Breast epithelium (tissue), 4 donors: ENCODE measurements around the gene LZIC. TPM values are rescaled to one million over a fixed set of nuclear protein-coding genes. Genes with fewer than 3 reads are reported as not detected.

ENCODE experiments used
- DNase-seq, 2 donors: peaks; one replicate each; pipeline ENCODE4 v3.0.0-alpha.2; 2019; ENCODE audit warnings: low spot score in 2 of 2
- H3K27ac ChIP-seq, 2 donors: fragments of 200-600 bp; sonication (generic) in 1 of 2; one replicate each; pipeline ENCODE4 v1.5.1; 2016 to 2019; ENCODE audit warnings: mild to moderate bottlenecking in 1 of 2
- H3K27me3 ChIP-seq, 2 donors: fragments of 200-600 bp; sonication (generic) in 1 of 2; one replicate each; pipeline versions ENCODE4 v1.5.1 to v1.6.0; 2017 to 2019; ENCODE audit warnings: control low read depth in 1 of 2, mild to moderate bottlenecking in 1 of 2
- H3K36me3 ChIP-seq: fragments of 200-600 bp; one replicate; pipeline ENCODE4 v1.5.1; 2019
- H3K4me1 ChIP-seq, 2 donors: fragments of 200-600 bp; sonication (generic); one replicate each; pipeline ENCODE4 v1.5.1; 2016 to 2019; ENCODE audit warnings: control low read depth in 1 of 2
- H3K4me3 ChIP-seq, 3 donors: fragments of 200-600 bp; sonication (generic); 1 replicate in 2 of 3; 2 replicates in 1 of 3; pipeline ENCODE4 v1.5.1; 2016 to 2019; ENCODE audit warnings: mild to moderate bottlenecking in 3 of 3, moderate library complexity in 2 of 3
- H3K9me3 ChIP-seq, 2 donors: fragments of 200-600 bp; sonication (generic) in 1 of 2; one replicate each; pipeline ENCODE4 v1.5.1; 2016 to 2019; ENCODE audit warnings: control low read depth in 1 of 2
- CTCF ChIP-seq, 3 donors: fragments of 450-650 bp; IDR thresholded peaks; one replicate each; pipeline ENCODE4 v1.5.1; 2016 to 2017; ENCODE audit warnings: antibody characterized with exemption in 3 of 3, mild to moderate bottlenecking in 3 of 3, moderate library complexity in 3 of 3
- POLR2A ChIP-seq: fragments of 450-650 bp; IDR thresholded peaks from one replicate; pipeline ENCODE4 v1.6.1; 2016; ENCODE audit warnings: antibody characterized with exemption, mild to moderate bottlenecking, moderate library complexity
- POLR2AphosphoS5 ChIP-seq, 3 donors: sonication (generic); formaldehyde crosslinking; IDR thresholded peaks; one replicate each; pipeline ENCODE4 v1.6.1; 2017; ENCODE audit warnings: antibody characterized with exemption in 3 of 3
- intact Hi-C: fragments of 100-400 bp; cut with DNase I; formaldehyde crosslinking; loops from one replicate; pipeline ENCODE4 v1.15.1; 2023; ENCODE audit warnings: low total_unique reads
- total RNA-seq, 3 donors: library from RNA; depleted of rRNA; stranded (reverse); fragments of >200 nt; gene quantifications; one replicate each; pipeline ENCODE4 v1.1.0, GENCODE V29; 2016

The LZIC gene
- total RNA-seq, 3 donors from 2014 or later: 22.3 to 29.3 (median 23.7) TPM

DNA sequence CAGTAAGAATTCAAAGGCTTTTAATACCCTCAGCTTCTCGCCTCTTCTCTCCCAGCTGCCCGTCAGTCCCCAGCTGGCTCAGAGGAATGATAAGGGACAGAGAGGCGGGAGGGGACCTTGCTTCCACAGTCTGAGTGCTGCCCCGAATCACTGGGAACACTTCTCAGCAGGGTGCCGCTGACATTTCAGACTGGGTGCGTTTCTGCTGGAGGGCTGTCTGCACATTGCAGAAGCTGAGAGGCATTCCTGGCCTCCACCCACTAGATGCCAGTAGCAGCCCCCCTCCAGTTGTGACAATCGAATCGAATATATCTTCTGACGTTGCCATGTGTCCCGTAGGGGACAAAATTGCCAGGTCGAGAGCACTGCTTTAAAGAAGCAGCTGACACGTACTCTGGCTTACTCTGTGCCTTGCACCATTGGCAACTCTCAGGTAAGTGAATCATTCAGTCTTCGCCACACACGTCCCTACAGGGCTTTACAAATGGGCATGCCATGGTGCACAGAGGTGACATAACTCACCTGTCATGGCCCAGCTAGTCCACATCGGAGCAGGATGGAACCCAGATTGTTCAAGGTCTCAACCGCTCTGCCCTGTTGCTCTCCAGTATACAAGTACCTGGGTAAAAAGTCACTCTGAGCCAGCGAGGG is 57.0 kb downstream of the LZIC start:
- Histone ChIP-seq H3K27ac (no peak overlapping the region), H3K9me3 (no peaks in the 10 kb centered on the region), H3K4me1 (peaks cover 5 to 8% of the 10 kb centered on the region in 2 donors), H3K27me3 (no peaks in the 10 kb centered on the region), H3K36me3 (no peaks in the 10 kb centered on the region), H3K4me3 (no peak overlapping the region)
- DNase-seq: no peak
- TF ChIP-seq POLR2AphosphoS5 (IDR thresholded peaks at IDR 0.05) (no peak), POLR2A (no peak), CTCF (IDR thresholded peaks at IDR 0.05) (no peak)
- intact Hi-C loops: no loop called here

GRCh38 chr1:9884805-9885204 is 58.4 kb downstream of the LZIC start:
- no peak for DNase-seq
- no peaks in the 10 kb centered on the region for H3K27me3 ChIP-seq
- H3K4me3 ChIP-seq: no peak overlapping the region
- TF ChIP-seq CTCF (IDR thresholded peaks at IDR 0.05) (no peak), POLR2A (no peak), POLR2AphosphoS5 (IDR thresholded peaks at IDR 0.05) (no peak)
- H3K27ac ChIP-seq: no peak overlapping the region
- H3K36me3 ChIP-seq: no peaks in the 10 kb centered on the region
- peaks cover 0 to 5% of the 10 kb centered on the region in 2 donors for H3K4me1 ChIP-seq
- H3K9me3 ChIP-seq: no peaks in the 10 kb centered on the region
- intact Hi-C loops: loop anchor here (2.0 kb wide), 1 partner anchor 34 kb away; no protein-coding TSS in a partner anchor

GRCh38 chr1:9883585-9884449 is 59.4 kb downstream of the LZIC start:
- H3K9me3 ChIP-seq: no peaks in the 10 kb centered on the region
- DNase-seq: no peak
- H3K27me3 ChIP-seq: no peaks in the 10 kb centered on the region
- no peaks in the 10 kb centered on the region for H3K36me3 ChIP-seq
- H3K27ac ChIP-seq: peak overlapping the region in 1 of 2 donors; percentile 25
- no peak overlapping the region for H3K4me3 ChIP-seq
- no peaks in the 10 kb centered on the region for H3K4me1 ChIP-seq
- TF ChIP-seq POLR2AphosphoS5 (IDR thresholded peaks at IDR 0.05): no peak
- TF ChIP-seq POLR2A: no peak
- no peak for TF ChIP-seq CTCF (IDR thresholded peaks at IDR 0.05)
- intact Hi-C loops: loop anchor here (2.0 kb wide), 1 partner anchor 35 kb away; no protein-coding TSS in a partner anchor

DNA sequence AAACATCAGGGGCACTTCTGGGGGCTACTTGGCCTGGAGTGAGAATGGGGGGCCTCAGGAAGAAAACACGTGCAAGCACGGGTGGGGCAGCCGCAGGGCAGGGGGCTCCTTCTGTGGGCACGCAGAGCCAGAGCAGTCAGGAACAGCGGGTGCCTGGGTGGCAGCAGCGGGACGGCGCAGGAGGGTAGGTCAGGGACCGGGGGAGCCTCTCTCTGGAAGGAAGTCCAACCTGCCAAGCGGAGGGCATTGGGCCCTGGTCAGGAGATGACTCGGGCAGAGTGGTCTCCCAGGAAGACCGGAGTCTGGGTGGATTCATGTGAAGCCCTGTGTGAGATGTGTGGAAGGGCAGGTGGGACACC is 60.3 kb downstream of the LZIC start:
- intact Hi-C loops: no loop called here
- Histone ChIP-seq H3K4me1 (no peaks in the 10 kb centered on the region), H3K27ac (peak overlapping the region in 1 of 2 donors; percentile 12), H3K36me3 (no peaks in the 10 kb centered on the region), H3K9me3 (no peaks in the 10 kb centered on the region), H3K4me3 (no peak overlapping the region), H3K27me3 (no peaks in the 10 kb centered on the region)
- DNase-seq: no peak
- TF ChIP-seq POLR2AphosphoS5 (IDR thresholded peaks at IDR 0.05) (no peak), CTCF (IDR thresholded peaks at IDR 0.05) (no peak), POLR2A (no peak)

DNA sequence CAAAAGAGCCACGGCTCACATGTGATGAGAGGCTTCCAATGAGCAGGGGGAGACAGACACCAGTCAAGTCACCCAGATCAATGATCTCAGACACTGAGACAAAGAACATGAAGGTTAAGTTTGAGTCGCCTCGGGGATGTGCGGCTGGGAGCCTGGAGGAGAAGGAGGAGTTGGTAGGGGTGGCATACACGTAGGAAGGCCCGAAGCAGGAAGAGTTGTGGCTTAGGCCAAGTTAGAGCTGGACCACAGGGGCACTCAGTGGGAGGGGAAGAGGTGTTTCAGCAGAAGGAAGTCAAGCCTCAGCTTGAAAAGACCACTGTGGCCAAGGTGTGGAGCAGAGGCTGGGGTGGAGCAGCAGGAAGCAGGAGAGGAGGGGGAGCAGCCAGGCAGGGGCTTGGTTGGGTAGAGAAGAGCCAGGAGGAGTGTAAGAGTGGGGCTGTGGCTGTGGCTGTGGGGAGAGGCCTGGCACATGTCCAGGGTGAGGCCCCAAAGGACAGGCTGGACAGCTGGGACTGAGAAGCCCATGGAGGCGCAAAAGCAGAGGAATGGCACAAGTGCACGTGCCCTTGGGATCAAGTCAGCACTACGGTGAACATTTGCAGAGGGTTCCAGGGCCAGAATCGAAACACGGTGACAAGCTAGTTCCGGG is 60.8 kb downstream of the LZIC start:
- no peak for TF ChIP-seq CTCF (IDR thresholded peaks at IDR 0.05)
- no peak for TF ChIP-seq POLR2A
- no peak for TF ChIP-seq POLR2AphosphoS5 (IDR thresholded peaks at IDR 0.05)
- DNase-seq: no peak
- Histone ChIP-seq H3K4me1 (peaks cover 0 to 3% of the 10 kb centered on the region in 2 donors), H3K36me3 (no peaks in the 10 kb centered on the region), H3K27ac (no peak overlapping the region), H3K4me3 (no peak overlapping the region), H3K27me3 (no peaks in the 10 kb centered on the region), H3K9me3 (no peaks in the 10 kb centered on the region)
- intact Hi-C loops: no loop called here
